GM12872 (cell line): Measurements from ENCODE around the gene PAXX.

Experiments used
- CTCF ChIP-seq: IDR thresholded peaks from 3 replicates; pipeline ENCODE4 v1.5.1; 2011; ENCODE audit warnings: low read depth, mild to moderate bottlenecking, low read length, moderate library complexity; ENCODE audit not compliant: insufficient read depth

PAXX gene

GRCh38 chr9:137007108-137007815 is 15.0 kb downstream of the PAXX start:
- TF ChIP-seq CTCF = no peak

DNA sequence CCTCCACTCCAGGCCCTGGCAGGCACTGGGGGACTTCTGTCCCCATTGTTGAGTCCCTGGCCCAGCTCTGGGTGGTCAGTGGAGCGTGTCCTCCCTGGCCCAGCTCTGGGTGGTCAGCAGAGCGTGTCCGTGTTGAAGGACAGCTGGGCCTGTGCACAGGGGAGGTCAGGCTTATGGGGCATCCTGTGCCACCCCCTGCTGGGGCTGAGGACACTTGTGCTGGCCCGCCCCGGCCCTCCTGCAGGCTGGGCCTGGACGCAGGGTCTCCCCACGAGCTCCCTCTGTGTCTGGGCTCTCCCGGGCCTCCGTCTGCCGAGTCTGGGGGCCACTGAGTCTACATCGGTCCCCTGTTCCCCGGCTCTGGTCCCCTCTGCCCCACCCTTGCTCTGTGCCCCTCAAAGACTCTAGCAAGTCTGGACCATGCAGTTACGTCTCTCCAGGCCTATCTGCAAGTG is 15.6 kb downstream of the PAXX start:
- no peak for TF ChIP-seq CTCF

- TF ChIP-seq CTCF = no peak
Measured at GRCh38 chr9:137008312-137008711, 16.1 kb downstream of the PAXX start.

DNA sequence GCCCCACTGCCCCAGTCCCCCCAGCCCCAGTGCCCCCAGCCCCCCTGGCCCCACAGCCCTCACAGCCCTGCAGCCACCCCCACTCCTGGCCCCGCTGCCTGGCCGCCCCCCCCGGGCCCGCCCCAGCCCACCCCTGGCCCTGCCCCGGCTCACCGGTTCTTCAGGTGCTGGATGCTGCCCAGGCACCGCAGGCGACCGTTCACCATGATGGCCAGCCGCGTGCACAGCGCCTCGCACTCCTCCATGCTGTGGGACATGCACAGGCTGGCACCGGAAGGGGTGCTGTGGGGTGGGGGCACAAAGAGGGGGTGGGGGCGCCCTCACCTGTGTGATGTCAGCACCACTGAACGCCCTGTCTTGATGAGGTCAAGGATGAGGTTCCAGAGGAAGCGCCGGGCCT is 17.0 kb downstream of the PAXX start:
- no peak for TF ChIP-seq CTCF

DNA sequence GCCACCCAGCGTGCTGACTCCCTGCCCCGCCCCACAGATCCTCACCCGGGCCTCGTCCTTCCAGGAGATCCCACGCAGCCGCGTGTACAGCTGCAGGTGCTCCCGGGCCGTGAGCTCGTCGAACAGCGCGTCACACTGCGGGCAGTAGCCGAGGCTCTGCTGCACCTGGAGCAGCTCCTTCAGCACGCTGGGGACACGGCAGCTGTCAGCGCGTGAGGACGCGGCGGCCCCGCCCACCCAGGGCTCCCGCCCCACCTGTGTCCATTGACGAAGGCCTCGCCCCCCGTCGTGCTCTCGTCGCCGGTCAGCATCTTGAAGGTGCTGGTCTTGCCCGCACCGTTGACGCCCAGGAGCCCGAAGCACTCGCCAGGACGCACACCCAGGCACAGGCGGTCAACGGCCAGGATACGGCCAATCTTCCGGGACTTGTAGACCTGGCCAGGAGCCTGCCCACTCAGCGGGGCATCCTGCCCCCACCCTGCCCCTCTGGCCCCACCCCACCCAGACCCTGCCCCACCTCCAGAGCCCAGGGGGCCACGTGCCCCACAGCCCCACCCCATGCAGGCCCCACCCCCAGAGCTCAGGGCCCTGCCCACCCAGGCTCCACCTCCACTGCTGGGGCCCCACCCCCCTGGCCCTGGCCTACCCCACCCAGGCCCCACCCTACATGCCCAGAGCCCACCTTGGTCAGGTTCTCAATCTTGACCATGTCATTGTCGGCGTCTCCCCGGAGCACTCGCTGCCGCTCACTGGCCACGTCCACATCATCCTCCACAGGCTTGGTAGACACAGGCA is 17.9 kb downstream of the PAXX start:
- TF ChIP-seq CTCF = no peak

GRCh38 chr9:137011156-137011555 is 18.9 kb downstream of the PAXX start:
- no peak for TF ChIP-seq CTCF

DNA sequence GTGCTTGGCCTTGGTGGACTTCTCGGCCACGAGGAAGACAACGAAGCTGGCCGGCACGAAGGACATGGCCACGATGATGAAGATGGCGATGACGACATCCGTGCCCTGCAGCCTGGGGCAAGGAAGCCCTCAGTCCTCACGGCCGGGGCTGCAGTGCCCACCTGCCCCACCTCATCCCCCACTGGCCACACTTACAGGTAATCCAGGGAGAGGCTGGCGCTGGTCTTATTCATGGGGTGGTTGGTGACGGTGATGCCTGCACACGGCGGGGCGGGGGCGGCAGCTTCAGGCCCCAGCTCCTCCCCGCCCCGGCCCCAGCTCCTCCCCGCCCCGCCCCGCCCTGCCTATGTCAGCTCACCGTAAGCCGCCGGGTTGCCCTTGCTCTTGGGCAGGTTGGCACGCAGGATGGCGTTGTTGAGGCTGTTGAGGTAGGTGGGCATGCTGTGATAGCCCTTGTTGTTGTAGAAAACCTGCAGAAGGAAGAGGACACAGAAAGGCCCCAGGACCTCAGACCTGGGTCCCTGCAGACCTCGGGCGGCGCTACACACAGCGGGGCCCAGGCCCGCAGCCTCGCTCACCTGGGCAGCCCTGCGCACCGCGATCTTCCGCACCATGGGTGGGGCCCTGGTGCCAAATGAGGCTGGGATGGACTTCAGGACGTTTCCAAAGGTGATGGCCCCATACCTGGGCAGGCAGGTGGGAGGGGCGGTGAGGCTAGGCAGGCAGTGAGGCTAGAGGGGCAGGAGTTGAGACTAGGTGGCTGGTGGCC is 19.9 kb downstream of the PAXX start:
- no peak for TF ChIP-seq CTCF
